LoVo (cell line): ENCODE measurements around the gene LMOD3.

Source experiments
- DNase-seq: peaks from one replicate; pipeline ENCODE4 v3.0.0-alpha.2; 2016; ENCODE audit warnings: low spot score

LMOD3 gene

DNA sequence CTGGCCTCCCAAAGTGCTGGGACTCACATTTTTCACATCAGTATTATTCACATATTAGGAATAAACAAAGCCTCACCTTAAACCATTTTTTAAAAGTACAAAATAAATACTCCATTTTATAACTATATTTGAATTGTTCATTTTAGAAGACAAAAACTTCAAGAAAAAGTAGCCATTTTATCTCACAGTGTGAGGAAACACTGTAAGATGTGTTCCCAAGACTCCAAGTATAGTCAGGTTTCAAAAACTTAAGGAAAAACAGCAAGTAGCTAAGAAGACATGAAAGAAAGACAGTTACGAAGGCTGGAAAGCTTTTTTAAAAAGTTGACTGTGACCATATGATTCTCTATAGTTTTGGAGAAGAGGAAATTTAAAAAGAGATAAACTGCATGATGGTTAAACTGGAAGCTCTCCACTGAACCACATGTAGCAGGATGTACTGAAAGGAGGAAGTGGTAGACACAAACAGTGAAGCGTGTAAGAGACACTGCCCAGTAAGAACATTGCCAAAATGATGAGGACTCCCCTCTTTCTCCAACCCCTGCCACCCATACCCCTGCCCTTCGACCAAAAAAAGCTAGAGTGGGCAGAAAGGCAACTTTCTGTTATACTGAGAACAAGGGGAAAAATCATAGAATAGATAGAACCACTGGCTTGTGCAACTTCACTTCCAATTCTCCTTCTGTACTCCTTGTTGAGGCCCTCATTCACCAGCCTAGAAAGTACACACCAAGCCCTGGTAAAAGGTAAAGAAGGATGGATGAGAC, 64.0 kb downstream of the LMOD3 start:
- DNase-seq, result no peak
